Activated naive CD4-positive, alpha-beta T cell treated with anti-CD3 and anti-CD28 coated beads, Interleukin-2, amount 50 U/mL, for 16 hours (primary cell): ENCODE results near the gene AMPH.
A peak's percentile ranks its signal among the peaks of the same experiment; 100 is the strongest.
"Not testable (repeated sequence)": the region's sequence is repeated elsewhere in the genome, so short reads cannot be mapped to it uniquely, and the experiment has no call there.

Experiments
- DNase-seq: peaks from one replicate; pipeline ENCODE4 v3.0.0-alpha.2; 2020

The AMPH gene

GRCh38 chr7:38383281-38383680 is 247.9 kb downstream of the AMPH start:
- no peak for DNase-seq

- DNase-seq, result no peak
Observed at GRCh38 chr7:38382684-38383083, 248.5 kb downstream of the AMPH start.

- no peak for DNase-seq
Observed at GRCh38 chr7:38375453-38375852, 255.7 kb downstream of the AMPH start.

- DNase-seq, result peak; percentile 57
Observed at GRCh38 chr7:38374507-38374906, 256.7 kb downstream of the AMPH start.

- no peak for DNase-seq
Observed at GRCh38 chr7:38373155-38373554, 258.0 kb downstream of the AMPH start.

- no peak for DNase-seq
Observed at GRCh38 chr7:38372290-38372689, 258.9 kb downstream of the AMPH start.

GRCh38 chr7:38369816-38370493 is 261.2 kb downstream of the AMPH start:
- DNase-seq, result peak; percentile 75

GRCh38 chr7:38368191-38368605 is 263.0 kb downstream of the AMPH start:
- DNase-seq, result peak; percentile 75

GRCh38 chr7:38367301-38367890 is 263.8 kb downstream of the AMPH start:
- no peak for DNase-seq

GRCh38 chr7:38363379-38363778 is 267.8 kb downstream of the AMPH start:
- DNase-seq, result peak; percentile 72

- peak; percentile 53 for DNase-seq
Observed at GRCh38 chr7:38362611-38363237, 268.4 kb downstream of the AMPH start.

- DNase-seq, result no peak
Observed at GRCh38 chr7:38360776-38361175, 270.4 kb downstream of the AMPH start.

- DNase-seq, result peak; percentile 80
Observed at GRCh38 chr7:38359071-38359601, 272.0 kb downstream of the AMPH start.

GRCh38 chr7:38358273-38358831 is 272.8 kb downstream of the AMPH start:
- DNase-seq, result peak; percentile 33

GRCh38 chr7:38354271-38354851 is 276.8 kb downstream of the AMPH start:
- DNase-seq, result peak; percentile 60

- DNase-seq, result peak; percentile 43
Observed at GRCh38 chr7:38353431-38353881, 277.7 kb downstream of the AMPH start.

- no peak for DNase-seq
Observed at GRCh38 chr7:38351601-38352000, 279.6 kb downstream of the AMPH start.

GRCh38 chr7:38350777-38351176 is 280.4 kb downstream of the AMPH start:
- not testable (repeated sequence) for DNase-seq

- DNase-seq, result peak; percentile 65
Observed at GRCh38 chr7:38349869-38350583, 281.1 kb downstream of the AMPH start.

- not testable (repeated sequence) for DNase-seq
Observed at GRCh38 chr7:38349126-38349795, 281.9 kb downstream of the AMPH start.

- not testable (repeated sequence) for DNase-seq
Observed at GRCh38 chr7:38345299-38346172, 285.6 kb downstream of the AMPH start.
